Neural cell (in vitro differentiated cells): Measurements from ENCODE around the gene DAPK2.

Source experiments
- CTCF ChIP-seq: fragments of 450-650 bp; IDR thresholded peaks from 2 replicates; pipeline ENCODE4 v1.5.1; 2014; ENCODE audit warnings: antibody characterized with exemption, mild to moderate bottlenecking, moderate library complexity; ENCODE audit not compliant: poor library complexity, severe bottlenecking
- EZH2 ChIP-seq: fragments of 200-600, 300-800 bp; shearing (Covaris generic), sonication (generic); IDR thresholded peaks from 2 replicates; pipeline ENCODE4 v1.6.1; 2014; ENCODE audit warnings: antibody characterized with exemption, low read length, borderline replicate concordance, mild to moderate bottlenecking; ENCODE audit not compliant: insufficient read depth, poor library complexity, severe bottlenecking

- TF ChIP-seq CTCF (no peak), EZH2 (no peak)
Measured at GRCh38 chr15:63998489-63998888, 47.8 kb downstream of the DAPK2 start.
